Measurements from ENCODE around the gene NALF2.

DNA sequence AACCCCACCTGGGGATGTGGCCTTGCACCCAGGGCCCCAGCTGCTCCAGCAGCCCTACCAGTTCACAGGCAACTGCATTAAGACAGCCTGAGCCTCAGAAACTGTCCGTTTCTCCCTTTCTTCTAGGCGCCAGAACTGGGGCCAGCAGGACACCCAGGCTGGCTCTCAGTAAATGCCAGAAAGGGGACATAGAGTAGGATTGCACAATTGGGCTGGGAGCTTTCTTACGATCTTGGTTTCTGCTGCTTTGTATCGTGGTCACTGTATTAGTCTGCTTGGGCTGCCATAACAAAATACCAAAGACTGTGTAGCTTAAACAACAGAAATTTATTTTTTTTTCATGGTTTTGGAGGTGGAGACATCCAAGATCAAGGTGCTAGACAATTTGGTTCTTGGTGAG lies 48.4 kb downstream of the NALF2 start:
- no peak for TF ChIP-seq POLR2A (IDR thresholded peaks at IDR 0.05)
- TF ChIP-seq, protein P1, sequence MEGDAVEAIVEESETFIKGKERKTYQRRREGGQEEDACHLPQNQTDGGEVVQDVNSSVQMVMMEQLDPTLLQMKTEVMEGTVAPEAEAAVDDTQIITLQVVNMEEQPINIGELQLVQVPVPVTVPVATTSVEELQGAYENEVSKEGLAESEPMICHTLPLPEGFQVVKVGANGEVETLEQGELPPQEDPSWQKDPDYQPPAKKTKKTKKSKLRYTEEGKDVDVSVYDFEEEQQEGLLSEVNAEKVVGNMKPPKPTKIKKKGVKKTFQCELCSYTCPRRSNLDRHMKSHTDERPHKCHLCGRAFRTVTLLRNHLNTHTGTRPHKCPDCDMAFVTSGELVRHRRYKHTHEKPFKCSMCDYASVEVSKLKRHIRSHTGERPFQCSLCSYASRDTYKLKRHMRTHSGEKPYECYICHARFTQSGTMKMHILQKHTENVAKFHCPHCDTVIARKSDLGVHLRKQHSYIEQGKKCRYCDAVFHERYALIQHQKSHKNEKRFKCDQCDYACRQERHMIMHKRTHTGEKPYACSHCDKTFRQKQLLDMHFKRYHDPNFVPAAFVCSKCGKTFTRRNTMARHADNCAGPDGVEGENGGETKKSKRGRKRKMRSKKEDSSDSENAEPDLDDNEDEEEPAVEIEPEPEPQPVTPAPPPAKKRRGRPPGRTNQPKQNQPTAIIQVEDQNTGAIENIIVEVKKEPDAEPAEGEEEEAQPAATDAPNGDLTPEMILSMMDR (IDR thresholded peaks at IDR 0.05 in 4 of 5, conservative IDR thresholded peaks at IDR 0.05 in 1 of 5) = no peak
